Mesodermal cell (in vitro differentiated cells): ENCODE measurements around the gene FAS.

ENCODE experiments used
- H3K27ac ChIP-seq: 2 replicates; pipeline ENCODE4 v1.7.0; 2013; ENCODE audit warnings: mild to moderate bottlenecking, low read depth, low read length, moderate library complexity; ENCODE audit not compliant: severe bottlenecking
- H3K36me3 ChIP-seq: 2 replicates; pipeline ENCODE4 v1.7.1; 2013; ENCODE audit warnings: mild to moderate bottlenecking, low read length, moderate library complexity; ENCODE audit not compliant: control insufficient read depth, insufficient read depth
- H3K4me1 ChIP-seq: one replicate; pipeline ENCODE4 v1.7.1; 2013; ENCODE audit warnings: mild to moderate bottlenecking, low read length; ENCODE audit not compliant: insufficient read depth, control insufficient read depth, poor library complexity, severe bottlenecking
- H3K4me3 ChIP-seq: 2 replicates; pipeline ENCODE4 v1.7.0; 2013; ENCODE audit warnings: low read length, control low read depth, mild to moderate bottlenecking; ENCODE audit not compliant: insufficient read depth, poor library complexity, severe bottlenecking; ENCODE audit errors: extremely low read depth
- H3K9me3 ChIP-seq: 2 replicates; pipeline ENCODE4 v1.7.1; 2013; ENCODE audit warnings: mild to moderate bottlenecking, low read length, moderate library complexity; ENCODE audit not compliant: control insufficient read depth
- WGBS, 2 experiments: methylation state at CpG; one replicate each; pipeline ENCODE4 v1.1.5; 2013; ENCODE audit warnings: missing lambda C conversion rate in 2 of 2; ENCODE audit not compliant: insufficient coverage in 2 of 2; 5-methylcytosine and 5-hydroxymethylcytosine counted together

Gene FAS

GRCh38 chr10:89037096-89037495, 46.5 kb downstream of the FAS start:
- Histone ChIP-seq H3K4me3 (no peak overlapping the region), H3K36me3 (no peaks in the 10 kb centered on the region), H3K9me3 (no peaks in the 10 kb centered on the region), H3K27ac (no peak overlapping the region), H3K4me1 (no peaks in the 10 kb centered on the region)
- no CpG with 5 or more reads among the region's 3 CpGs for WGBS, 2 experiments

DNA sequence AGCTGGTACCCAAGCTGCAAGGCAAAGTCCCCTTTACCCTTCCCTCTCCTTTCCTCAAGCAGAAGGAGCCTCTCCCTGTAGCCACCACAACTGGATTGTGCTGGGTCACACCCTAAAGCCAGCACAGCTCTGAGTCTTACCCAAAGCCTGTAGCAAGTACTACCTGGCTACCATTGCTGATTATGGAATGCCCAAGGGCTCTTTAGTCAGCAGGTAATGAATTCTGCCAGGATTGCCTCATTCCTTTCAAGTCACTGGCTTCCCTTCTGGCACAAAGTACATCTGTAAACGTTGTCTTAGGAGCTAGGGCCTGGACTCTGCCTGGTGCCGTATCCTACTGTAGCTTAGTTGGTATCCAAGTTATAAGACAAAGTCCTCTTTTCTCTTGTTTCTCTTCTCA, 52.0 kb downstream of the FAS start:
- WGBS, 2 experiments = 90% methylated on average over 2 of the region's 2 CpGs; no CpG with 5 or more reads in 1 of the 2 experiments
- Histone ChIP-seq H3K4me3 (no peak overlapping the region), H3K9me3 (no peaks in the 10 kb centered on the region), H3K4me1 (no peaks in the 10 kb centered on the region), H3K27ac (no peak overlapping the region), H3K36me3 (no peaks in the 10 kb centered on the region)

DNA sequence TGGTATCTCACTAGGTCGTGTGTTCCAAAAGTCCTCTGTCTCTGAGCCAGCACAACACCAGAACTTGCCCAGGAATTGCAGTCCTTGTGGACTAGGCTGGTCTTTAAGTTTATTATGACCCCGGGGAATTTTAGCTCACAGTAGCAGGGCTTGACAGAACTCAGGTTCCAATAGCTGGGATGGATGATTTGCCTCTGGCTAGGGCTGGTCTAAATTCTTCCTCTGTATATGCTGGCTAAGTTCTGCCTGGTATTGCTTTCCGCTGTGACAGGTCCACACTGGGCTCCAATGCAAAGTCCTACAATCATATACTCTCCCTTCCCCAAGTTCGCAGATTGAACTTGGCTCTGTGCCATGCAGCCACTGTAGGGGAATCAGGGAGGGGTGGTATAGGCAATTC, 52.5 kb downstream of the FAS start:
- H3K4me1 ChIP-seq = no peaks in the 10 kb centered on the region
- H3K9me3 ChIP-seq = no peaks in the 10 kb centered on the region
- no peak overlapping the region for H3K4me3 ChIP-seq
- no peak overlapping the region for H3K27ac ChIP-seq
- no peaks in the 10 kb centered on the region for H3K36me3 ChIP-seq
- 66 to 80% methylated on average over 1 to 2 of the region's 4 CpGs for whole genome bisulfite sequencing, 2 experiments

- Histone ChIP-seq H3K4me3 (no peak overlapping the region), H3K9me3 (no peaks in the 10 kb centered on the region), H3K4me1 (no peaks in the 10 kb centered on the region), H3K27ac (no peak overlapping the region), H3K36me3 (no peaks in the 10 kb centered on the region)
- 100% methylated on average over 2 of the region's 2 CpGs; no CpG with 5 or more reads in 1 of the 2 experiments for WGBS, 2 experiments
Observed at GRCh38 chr10:89047397-89047796, 56.8 kb downstream of the FAS start.

GRCh38 chr10:89051593-89051992, 61.0 kb downstream of the FAS start:
- Histone ChIP-seq H3K4me1 (no peaks in the 10 kb centered on the region), H3K27ac (no peak overlapping the region), H3K4me3 (no peak overlapping the region), H3K9me3 (no peaks in the 10 kb centered on the region), H3K36me3 (no peaks in the 10 kb centered on the region)

GRCh38 chr10:89053555-89053954, 63.0 kb downstream of the FAS start:
- WGBS, 2 experiments = 87% methylated on average over 3 of the region's 5 CpGs; no CpG with 5 or more reads in 1 of the 2 experiments
- Histone ChIP-seq H3K27ac (no peak overlapping the region), H3K36me3 (no peaks in the 10 kb centered on the region), H3K4me1 (no peaks in the 10 kb centered on the region), H3K9me3 (no peaks in the 10 kb centered on the region), H3K4me3 (no peak overlapping the region)

GRCh38 chr10:89055159-89055558, 64.6 kb downstream of the FAS start:
- H3K9me3 ChIP-seq = no peaks in the 10 kb centered on the region
- no peak overlapping the region for H3K27ac ChIP-seq
- 60 to 80% methylated on average over 2 of the region's 5 CpGs for WGBS, 2 experiments
- H3K4me1 ChIP-seq = no peaks in the 10 kb centered on the region
- no peak overlapping the region for H3K4me3 ChIP-seq
- H3K36me3 ChIP-seq = no peaks in the 10 kb centered on the region

DNA sequence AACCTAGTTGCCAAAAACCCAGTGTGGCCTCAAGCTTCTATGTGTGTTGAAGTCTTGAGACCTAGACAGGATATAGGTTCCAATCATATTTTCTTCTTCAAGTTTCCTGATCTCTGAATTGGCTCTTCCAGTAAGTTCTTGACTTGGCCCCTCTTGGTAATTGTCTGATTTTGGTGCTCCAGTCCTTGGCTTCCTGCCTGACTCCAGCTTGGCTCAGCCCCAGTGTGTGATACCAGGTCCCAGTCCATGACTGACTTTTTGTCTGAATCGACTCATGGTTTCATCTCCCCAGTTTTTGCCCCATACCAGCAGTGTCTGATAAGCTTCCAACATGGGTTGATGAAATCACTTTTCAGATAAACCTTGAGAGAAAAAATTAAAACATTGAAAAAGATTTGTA, 72.3 kb downstream of the FAS start:
- WGBS, 2 experiments = no CpG with 5 or more reads among the region's 1 CpG

GRCh38 chr10:89063465-89063864, 72.9 kb downstream of the FAS start:
- no peaks in the 10 kb centered on the region for H3K9me3 ChIP-seq
- H3K4me3 ChIP-seq = no peak overlapping the region
- no peak overlapping the region for H3K27ac ChIP-seq
- no peaks in the 10 kb centered on the region for H3K4me1 ChIP-seq
- no peaks in the 10 kb centered on the region for H3K36me3 ChIP-seq
- 80% methylated on average over 1 of the region's 2 CpGs; no CpG with 5 or more reads in 1 of the 2 experiments for WGBS, 2 experiments

More for the DNA sequence above, 72.3 kb downstream of the FAS start:
- H3K9me3 ChIP-seq = no peaks in the 10 kb centered on the region
- no peak overlapping the region for H3K27ac ChIP-seq
- no peaks in the 10 kb centered on the region for H3K36me3 ChIP-seq
- no peak overlapping the region for H3K4me3 ChIP-seq
- H3K4me1 ChIP-seq = no peaks in the 10 kb centered on the region

DNA sequence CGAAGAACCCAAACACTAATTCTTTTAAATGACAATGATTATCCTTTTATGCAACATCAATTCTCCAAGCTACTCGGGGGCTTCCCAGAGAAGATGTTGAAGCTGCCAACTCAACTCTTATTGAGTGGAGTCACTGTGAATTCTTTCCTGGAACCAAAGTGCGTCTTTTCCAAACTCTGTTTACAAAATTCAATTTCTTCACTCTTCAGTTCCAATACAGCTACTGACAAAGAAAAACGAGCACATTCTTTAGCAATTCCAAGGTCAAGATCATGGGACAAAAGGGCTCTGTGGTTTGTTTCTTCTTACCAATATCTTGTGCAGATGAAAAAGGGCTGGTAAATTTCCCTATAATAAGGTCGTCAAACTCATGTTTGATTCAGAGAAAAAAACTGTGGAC, 74.2 kb downstream of the FAS start:
- Histone ChIP-seq H3K9me3 (no peaks in the 10 kb centered on the region), H3K36me3 (no peaks in the 10 kb centered on the region), H3K27ac (no peak overlapping the region), H3K4me1 (no peaks in the 10 kb centered on the region), H3K4me3 (no peak overlapping the region)
- WGBS, 2 experiments = 87 to 90% methylated on average over 3 to 4 of the region's 5 CpGs
